Skin epidermis (tissue), 12 donors: ENCODE measurements around the gene NLRP12.
"Not testable (repeated sequence)": the region's sequence is repeated elsewhere in the genome, so short reads cannot be mapped to it uniquely, and the experiment has no call there.

ENCODE experiments used
- H3K27ac ChIP-seq, 21 experiments: fragments of 200-600 bp; sonication (generic) in 11 of 21; one replicate each; pipeline ENCODE4 v1.5.0; 2020; ENCODE audit warnings: mild to moderate bottlenecking in 3 of 21, inconsistent platforms in 2 of 21, moderate library complexity in 2 of 21
- H3K4me3 ChIP-seq, 7 experiments: fragments of 200-600 bp; sonication (generic) in 2 of 7; one replicate each; pipeline ENCODE4 v1.5.0; 2020; ENCODE audit warnings: inconsistent platforms in 2 of 7, mild to moderate bottlenecking in 2 of 7, moderate library complexity in 1 of 7

Gene NLRP12

DNA sequence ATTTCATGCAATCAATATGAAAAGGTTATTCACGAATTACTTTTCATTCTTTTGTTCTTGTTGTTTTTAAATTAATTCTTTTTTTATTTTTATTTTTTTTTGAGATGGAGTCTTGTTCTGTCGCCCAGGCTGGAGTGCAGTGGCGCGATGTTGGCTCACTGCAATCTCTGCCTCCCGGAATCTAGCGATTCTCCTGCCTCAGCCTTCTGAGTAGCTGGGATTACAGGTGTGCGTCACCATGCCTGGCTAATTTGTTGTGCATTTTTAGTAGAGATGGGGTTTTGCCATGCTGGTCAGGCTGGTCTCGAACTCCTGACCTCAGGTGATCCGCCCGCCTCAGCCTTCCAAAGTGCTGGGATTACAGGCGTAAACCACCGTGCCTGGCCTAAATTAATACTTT is 16.1 kb upstream of the NLRP12 start:
- not testable (repeated sequence) for H3K27ac ChIP-seq, H3K4me3 ChIP-seq

DNA sequence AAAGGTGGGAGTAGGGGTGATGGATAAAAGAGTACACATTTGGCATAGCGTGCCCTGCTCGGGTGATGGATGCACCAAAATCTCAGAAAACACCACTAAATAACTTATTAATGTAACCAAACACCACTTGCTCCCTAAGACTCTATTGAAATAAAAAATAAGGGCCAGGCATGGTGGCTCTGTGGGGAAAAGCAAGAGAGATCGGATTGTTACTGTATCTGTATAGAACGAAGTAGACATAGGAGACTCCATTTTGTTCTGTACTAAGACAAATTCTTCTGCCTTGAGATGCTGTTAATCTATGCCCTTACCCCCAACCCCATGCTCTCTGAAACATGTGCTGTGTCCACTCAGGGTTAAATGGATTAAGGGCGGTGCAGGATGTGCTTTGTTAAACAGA is 14.3 kb upstream of the NLRP12 start:
- H3K4me3 ChIP-seq, H3K27ac ChIP-seq: not testable (repeated sequence)

DNA sequence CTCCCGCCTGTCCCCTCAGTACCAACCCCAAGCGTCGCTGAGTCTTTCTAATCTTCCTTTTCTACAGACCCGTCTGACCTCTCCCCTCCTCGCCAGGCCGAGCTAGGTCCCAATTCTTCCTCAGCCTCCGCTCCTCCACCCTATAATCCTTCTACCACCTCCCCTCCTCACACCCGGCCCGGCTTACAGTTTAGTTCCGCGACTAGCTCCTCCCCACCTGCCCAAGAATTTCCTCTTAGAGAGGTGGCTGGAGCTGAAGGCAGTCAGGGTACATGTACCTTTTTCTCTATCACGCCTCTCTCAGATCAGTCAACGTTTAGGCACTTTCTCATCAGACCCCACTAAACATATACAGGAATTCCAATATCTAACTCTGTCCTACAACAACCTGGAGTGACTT is 8.7 kb upstream of the NLRP12 start:
- H3K4me3 ChIP-seq, H3K27ac ChIP-seq: not testable (repeated sequence)

DNA sequence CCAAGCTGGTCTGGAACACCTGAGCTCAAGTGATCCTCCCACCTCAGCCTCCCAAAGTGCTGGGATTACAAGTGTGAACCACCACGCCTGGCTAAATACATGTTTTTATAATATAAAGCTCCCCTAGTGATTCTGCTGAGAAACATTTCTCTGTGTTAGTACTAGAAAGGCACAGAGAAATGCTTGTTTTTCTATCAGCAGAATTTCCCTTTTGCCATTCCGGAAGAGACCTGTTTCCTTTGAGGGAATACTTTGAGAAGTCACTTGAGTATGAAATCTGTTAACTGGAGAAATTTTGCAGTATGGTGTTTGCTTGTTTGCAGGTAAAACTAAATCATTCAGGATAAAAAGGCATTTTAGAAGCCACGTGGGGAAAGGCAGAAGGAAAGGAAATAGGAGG is 4.4 kb upstream of the NLRP12 start:
- Histone ChIP-seq H3K27ac (no peak overlapping the region), H3K4me3 (no peak overlapping the region)

DNA sequence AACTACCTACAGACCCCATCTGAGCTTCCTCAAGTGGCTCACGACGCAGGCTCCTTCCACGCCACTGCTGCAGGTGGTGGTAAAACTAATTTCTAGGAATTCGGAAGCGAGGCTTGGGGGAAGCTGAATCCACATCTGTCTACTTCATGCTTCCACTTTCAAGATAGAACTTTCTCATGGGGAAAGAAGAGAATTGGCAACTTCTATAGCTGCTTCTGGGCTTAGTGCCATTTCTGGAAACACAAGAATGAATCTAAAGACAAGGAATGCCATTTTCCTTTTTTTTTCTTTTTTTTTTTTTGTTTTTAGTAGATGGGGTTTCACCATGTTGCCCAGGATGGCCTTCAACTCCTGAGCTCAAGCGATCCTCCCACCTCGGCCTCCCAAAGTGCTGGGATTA is 2.8 kb upstream of the NLRP12 start:
- no peak overlapping the region for H3K27ac ChIP-seq
- no peak overlapping the region for H3K4me3 ChIP-seq

DNA sequence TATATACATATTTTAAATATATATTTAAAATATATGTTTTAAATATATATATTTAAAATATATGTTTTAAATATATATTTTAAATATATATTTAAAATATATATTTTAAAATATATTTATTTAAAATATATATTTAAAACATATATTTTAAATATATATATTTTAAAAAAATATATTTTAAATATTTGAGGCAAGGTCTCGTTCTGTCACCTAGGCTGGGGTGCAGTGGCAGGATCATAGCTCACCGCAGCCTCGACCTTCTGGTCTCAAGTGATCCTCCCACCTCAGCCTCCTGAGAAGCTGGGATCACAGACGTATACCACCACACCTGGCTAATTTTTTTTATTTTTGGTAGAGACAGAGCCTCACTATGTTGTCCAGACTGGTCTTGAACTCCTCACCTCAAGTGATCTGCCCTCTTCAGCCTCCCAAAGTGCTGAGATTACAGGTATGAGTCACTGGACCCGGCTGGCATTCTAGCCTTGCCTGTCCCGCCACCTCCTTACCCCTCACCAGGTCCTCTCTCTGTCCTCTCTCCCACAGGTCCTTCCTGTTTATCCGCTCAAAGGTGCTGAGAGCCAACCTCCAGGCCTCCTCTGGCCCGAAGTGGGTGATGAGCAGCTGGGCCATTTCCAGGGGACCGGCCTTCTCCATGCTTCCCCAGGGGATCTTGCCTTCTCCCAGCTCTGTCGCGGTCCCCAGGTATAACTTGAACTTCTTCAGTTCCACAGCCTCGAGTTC is 564 bp downstream of the NLRP12 start:
- H3K27ac ChIP-seq = peak overlapping the region in 3 of 21 experiments; percentile 11 to 74 (median 39)
- peak overlapping the region in 1 of 7 experiments; percentile 18 for H3K4me3 ChIP-seq

DNA sequence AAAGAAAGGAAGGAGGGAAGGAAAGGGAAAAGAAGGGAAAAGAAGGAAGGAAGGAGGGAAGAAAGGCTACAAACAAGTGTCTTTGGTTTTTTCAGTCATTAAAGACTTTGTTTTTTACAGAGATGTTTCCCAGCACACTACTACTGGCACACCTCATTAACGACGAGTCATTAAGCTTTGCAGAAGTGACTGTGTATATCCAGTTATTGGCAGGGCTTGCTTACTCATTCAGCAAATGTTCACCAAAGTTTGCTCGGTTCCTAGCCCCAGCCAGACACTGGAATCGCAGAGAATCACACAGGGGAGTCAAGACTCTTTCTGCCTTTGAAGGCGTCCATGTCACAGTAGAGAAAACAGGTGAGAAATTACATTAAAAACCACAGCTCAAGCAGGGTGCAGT is 4.3 kb downstream of the NLRP12 start:
- Histone ChIP-seq H3K4me3 (no peak overlapping the region), H3K27ac (no peak overlapping the region)

DNA sequence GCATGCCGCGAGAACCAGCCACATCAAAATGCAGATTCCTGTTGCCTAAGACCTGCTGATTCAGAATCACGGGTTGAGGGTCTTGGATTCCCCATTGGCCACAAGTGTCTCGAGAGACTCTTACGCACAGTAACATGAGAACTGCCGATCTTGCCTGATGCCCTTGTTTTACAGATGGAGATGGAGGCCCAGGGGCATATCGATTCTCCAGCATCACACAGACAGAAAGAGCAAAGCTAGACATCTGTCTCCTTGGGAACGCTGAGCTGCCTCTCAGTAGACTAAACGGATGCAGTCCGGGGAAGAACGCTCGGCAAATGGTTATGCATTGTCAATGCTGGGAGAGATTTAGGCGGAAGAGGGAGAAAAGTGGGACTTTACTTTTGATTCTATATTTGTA is 5.4 kb downstream of the NLRP12 start:
- H3K27ac ChIP-seq = no peak overlapping the region
- no peak overlapping the region for H3K4me3 ChIP-seq

DNA sequence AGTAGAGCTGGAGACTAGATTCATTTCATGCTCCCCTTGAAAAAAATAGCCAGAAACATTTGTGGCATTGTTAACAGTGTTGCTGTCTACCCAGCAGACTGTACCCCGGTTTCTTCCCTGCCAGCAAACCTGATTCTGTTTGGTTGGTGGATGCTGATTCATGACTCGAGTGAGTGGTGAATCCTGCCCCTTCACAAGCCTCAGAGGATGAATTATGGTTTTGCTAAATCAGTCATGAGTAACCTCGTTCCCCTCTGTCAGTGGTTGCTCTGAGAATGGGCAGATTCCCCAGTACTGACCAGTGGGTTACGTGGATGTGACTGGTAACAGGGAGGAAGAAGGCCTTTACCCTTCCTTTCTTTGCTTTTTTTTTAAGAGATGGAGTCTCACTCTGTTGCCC is 10.1 kb downstream of the NLRP12 start:
- Histone ChIP-seq H3K27ac (no peak overlapping the region), H3K4me3 (no peak overlapping the region)

DNA sequence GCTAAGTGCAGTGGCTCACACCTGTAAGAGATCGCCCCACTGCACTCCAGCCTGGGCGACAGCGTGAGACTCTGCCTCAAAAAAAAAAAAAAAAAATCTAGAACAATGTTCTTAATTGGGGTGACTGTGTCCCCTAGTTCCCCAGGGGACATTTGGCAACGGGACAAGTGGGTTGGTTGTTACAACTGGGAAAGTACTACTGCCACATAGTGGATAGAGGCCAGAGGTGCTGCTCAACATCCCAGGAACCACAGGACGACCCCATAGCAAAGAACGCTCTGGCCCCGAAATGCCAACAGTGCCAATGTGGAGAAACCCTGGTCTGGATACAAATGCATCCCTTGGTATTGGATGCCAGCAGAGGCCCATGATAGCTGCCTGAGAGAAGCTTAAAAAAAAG is 11.8 kb downstream of the NLRP12 start:
- no peak overlapping the region for H3K4me3 ChIP-seq

DNA sequence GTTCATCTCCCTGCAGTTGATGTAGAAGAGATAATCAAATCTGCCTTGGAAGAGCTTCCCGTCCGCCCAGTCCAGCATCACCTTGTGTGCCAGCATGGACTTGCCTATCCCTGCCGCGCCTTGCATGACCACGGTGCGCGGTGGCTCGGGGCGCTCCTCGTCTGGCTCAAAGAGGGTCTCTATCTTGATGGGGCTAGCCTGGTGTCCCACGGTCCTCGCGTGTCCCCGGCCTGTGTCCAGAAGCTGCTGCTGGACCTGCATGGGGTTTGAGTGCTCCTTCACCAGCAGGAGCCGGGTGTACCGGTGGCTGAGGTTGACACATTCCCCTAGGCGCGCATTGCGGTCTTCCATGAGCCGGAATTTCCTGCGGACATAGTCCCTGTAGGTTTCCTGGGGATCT is 13.2 kb downstream of the NLRP12 start:
- Histone ChIP-seq H3K27ac (no peak overlapping the region), H3K4me3 (no peak overlapping the region)

More for the DNA sequence above, 11.8 kb downstream of the NLRP12 start:
- no peak overlapping the region for H3K27ac ChIP-seq

DNA sequence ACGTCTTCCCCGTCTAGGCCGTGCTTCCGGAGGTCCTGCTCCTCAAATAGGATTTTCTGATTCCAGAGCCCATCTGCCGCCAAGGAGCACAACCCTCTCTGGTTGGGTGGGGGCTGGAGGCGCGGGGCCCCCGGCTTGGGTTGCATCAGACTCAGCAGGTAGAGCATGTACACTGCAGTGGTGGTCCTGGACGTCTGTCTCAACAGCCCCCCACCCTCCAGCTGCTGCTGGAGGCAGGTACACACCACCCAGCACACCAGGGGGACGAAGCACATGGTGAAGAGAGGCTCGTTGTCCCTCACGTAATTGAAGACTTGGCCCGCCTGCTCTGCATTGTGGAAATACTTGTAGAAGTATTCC is 13.9 kb downstream of the NLRP12 start:
- H3K4me3 ChIP-seq = no peak overlapping the region
- peak overlapping the region in 1 of 21 experiments; percentile 24 for H3K27ac ChIP-seq

DNA sequence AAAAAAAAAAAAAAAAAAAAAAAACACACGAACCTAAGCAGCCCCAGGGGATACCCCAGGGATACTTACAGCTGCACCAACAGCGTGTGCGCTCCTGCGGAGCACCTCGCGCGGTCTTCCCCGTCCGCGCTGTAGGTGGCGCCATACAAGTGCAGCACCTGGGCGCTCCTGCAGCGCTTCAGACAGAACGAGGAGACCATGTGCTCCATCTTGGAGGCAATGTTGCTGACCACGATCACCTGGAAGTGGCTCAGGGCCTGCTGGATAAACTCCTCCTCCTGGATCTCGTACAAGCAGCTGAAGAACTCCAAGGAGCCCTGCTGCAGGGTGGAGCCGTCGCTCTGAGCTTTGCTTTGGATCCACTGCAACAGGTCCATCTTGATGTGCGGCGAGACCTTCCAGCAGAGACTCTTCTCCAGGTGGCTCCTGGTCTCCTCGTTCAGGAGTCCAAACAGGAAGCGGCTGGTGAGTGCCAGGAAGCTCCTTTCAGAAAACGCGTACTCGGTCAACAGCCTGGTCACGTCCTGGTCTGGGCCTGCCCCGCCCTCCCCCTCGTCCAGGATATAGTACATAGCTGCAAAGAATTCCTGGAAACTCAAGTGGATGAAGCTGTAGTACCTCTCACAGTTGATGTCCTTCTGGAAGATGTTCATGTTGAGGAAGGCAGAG is 14.5 kb downstream of the NLRP12 start:
- Histone ChIP-seq H3K27ac (peak overlapping the region in 1 of 21 experiments; percentile 24), H3K4me3 (no peak overlapping the region)

DNA sequence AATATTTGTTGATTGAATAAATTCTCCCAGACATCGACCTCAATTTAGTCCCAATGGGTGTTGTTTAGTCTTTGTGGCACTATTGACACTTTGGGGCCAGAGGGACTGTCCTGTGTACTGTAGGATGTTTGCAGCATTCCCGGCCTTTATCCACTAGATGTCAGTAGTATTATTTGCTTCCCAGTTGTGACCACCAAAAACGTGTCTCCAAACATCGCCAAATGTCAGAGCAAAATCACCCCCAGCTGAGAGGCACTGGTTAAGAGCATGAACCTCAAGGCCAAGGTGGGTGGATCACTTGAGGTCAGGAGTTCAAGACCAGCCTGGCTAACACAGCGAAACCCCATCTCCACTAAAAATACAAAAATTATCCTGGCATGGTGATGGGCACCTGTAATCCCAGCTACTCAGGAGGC is 15.4 kb downstream of the NLRP12 start:
- H3K27ac ChIP-seq = no peak overlapping the region
- no peak overlapping the region for H3K4me3 ChIP-seq

DNA sequence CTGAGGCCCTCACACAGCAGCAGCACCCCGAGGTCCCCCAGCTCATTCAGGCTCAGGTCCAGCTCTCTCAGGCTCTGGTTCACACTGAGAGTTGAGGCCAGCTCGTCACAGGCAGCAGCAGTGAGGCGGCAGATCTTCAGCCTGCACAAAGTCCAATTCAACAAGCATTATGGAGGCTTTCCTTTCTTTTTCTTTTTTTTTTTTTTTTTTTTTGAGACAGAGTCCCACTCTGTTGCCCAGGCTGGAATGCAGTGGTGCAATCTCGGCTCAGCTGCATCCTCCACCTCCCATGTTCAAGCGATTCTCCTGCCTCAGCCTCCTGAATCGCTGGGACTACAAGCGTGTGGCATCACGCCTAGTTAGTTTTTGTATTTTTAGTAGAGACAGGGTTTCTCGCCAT is 22.9 kb downstream of the NLRP12 start:
- Histone ChIP-seq H3K27ac (no peak overlapping the region), H3K4me3 (no peak overlapping the region)

DNA sequence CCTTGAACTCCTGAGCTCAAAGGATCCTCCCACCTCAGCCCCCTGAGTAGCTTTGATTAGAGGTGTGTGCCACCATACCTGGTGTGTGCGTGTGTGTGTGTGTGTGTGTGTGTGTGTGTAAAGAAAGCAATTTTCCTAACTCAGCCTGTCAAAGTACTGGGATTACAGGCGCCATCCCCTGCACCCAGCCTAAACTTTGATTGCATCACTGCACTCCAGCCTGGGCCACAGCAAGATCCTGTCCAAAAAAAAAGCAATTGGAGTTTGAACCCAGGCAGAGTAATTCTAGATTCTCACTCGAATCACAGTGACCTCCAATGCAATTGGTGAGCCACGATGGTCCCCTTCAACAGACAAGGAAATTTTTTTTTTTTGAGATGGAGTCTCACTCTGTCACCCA is 29.1 kb downstream of the NLRP12 start:
- Histone ChIP-seq H3K4me3 (no peak overlapping the region), H3K27ac (no peak overlapping the region)

DNA sequence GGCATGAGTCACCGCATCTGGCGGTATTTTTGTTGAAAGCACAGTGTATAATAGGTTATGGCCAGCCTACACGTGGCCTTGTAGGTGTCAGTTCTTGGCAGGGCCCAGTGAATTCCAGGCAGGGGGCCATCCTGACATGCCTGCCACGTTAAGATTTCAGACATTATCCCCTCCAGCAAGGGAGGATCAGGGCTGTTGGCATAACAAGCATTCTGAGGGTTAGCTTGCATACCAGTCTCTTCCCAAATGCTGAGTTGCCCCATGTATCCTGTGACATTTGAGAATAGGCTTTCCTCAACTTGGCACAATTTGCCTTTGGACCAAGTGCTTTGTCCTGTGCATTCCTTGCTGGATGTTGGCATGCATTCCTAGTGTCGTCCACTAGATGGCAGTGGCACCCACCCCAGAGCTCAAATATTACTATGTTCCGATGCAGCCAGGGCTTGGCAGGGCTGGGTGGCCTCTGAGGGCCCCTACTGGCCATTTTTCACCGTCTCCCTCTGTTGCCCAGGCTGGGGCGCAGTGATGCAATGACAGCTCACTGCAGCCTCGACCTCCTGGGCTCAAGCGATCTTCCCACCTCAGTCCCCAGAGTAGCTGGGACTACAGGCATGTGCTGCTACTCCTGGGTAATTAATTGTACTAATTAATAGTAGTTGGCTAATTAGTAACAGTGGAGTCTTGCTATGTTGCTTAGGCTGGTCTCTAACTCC is 31.2 kb downstream of the NLRP12 start:
- Histone ChIP-seq H3K4me3 (no peak overlapping the region), H3K27ac (no peak overlapping the region)

DNA sequence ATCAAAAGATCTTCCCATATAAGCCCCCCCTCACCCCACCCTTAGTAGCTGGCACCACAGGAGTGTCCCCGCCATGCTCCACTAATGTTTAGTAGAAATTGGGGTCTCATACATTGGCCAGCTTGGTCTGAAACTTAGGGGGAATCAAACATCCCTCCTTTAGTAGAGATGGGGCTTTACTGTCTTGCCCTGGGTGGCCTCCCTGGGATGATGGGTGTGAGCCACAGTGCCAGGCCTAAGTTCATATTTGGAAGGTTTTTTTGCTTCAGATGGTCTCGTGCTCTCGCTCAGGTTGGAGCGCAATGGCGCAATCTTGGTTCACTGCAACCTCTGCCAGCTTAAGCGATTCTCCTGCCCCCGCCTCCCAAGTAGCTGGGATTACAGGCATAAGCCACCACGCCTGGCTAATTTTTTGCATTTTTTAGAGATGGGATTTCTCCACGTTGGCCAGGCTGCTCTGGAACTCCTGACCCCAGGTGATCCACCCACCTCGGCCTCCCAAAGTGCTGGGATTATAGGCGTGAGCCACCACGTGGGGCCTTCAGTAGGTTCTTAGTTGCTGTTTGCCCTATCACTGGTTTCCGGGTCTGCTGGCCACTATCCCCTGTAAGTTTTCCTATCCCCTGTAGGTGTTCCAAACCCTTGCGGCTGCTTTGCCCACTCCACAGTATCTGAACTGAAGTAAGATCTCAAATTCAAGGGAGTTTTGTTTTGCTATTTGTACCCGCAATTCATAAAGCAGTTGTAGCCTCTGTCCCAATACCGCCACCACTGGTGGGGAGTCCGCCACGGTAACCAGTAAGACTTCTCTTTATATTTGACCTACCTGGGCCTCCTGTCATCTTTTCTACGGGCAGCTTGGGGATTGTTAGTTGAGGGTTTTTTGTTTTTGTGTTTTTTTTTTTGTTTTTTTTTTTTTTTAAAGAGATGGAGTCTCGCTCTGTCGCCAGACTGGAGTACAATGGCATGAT is 34.1 kb downstream of the NLRP12 start:
- H3K27ac ChIP-seq = no peak overlapping the region
- no peak overlapping the region for H3K4me3 ChIP-seq

DNA sequence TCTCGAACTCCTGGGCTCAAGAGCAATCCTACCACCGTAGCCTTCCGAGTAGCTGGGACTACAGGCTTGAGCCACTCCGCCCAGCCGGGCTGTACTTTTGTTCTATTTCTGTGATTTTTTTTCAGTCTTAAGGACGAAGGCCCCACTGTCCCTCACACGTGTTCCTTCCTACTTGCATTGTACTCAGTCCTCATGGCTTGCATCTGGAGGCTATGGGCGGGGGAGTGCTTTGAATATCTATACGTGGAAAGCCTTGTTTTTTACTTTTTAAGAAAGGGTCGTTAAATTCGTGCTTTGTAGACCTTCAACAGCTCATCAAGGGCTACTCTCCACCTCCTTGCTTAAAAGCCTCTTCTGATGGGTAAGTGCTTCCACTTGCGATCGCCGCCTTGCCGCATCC is 36.8 kb downstream of the NLRP12 start:
- H3K27ac ChIP-seq = no peak overlapping the region
- no peak overlapping the region for H3K4me3 ChIP-seq

DNA sequence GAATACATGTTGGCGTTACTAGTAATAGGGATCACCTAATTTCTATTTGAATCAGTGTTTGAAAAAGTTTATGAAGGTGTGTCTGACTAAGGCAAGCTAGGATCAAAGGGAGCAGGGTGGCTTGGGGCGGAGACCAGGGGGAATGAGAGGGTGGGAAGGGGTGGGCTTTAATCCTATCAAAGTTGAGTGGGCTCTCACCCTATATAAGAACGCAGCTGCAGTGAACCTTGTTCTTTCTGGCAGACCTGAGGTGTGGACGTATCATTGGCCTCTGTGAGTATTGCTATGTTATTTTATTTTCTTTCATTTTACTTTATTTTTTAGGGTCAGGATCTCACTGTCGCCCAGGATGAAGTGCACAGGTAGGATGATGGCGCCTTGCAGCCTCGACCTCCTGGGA is 37.4 kb downstream of the NLRP12 start:
- Histone ChIP-seq H3K4me3 (no peak overlapping the region), H3K27ac (no peak overlapping the region)
